Measurements from ENCODE around the gene CBFA2T3.

DNA sequence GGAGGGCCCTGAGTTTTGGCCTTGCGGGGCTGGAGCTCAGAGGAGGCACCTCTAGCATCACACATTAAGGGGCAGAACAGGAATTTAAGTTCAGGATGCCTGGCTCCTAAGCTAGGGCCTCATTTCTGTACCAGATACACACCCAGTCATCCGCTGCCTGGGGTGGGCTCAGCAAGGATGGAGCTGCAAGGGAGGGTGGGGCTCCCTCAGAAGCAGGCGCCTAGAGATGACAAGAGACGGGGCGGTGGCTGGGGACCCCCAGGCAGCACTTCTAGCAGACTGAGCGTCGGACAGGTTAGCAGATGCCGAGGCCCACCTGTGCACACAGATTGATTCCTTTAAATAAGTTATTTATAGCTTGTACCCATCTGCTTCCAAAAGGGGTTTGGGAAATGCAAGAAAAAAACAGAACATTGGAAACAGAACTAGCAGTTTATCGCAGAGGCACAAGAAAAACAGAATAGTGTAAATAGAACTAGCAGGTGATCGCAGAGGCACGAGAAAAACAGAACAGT lies 47.6 kb upstream of the CBFA2T3 start:
- TF ChIP-seq POLR2AphosphoS5 (IDR thresholded peaks at IDR 0.05; ENCODE audit: low read depth, low read length) (no peak), SIN3A (IDR thresholded peaks at IDR 0.05; ENCODE audit: borderline replicate concordance, insufficient read depth, low read length) (no peak), REST (IDR thresholded peaks at IDR 0.05; ENCODE audit: insufficient read depth in 1 of 2, low read depth in 2 of 2, low read length in 2 of 2) (no peak), FOXP2 (optimal IDR thresholded peaks at IDR 0.05; ENCODE audit: borderline replicate concordance, extremely low read depth, extremely low read length, insufficient read depth) (no peak)
